Sigmoid colon (tissue), 7 donors: ENCODE data around the gene KDM4F. TPM values are rescaled to one million over a fixed set of nuclear protein-coding genes. Genes with fewer than 3 reads are reported as not detected.

Experiments
- DNase-seq: peaks from one replicate; pipeline ENCODE4 v3.0.0-alpha.2; 2019
- H3K27ac ChIP-seq, 4 donors: fragments of 200-600 bp; sonication (generic); one replicate each; pipeline ENCODE4 v1.5.1; 2016 to 2019; ENCODE audit warnings: mild to moderate bottlenecking in 1 of 4
- H3K27me3 ChIP-seq, 3 donors: fragments of 200-600 bp; sonication (generic); one replicate each; pipeline ENCODE4 v1.5.1; 2019; ENCODE audit warnings: mild to moderate bottlenecking in 1 of 3
- H3K36me3 ChIP-seq, 4 donors: fragments of 200-600 bp; sonication (generic); one replicate each; pipeline ENCODE4 v1.5.1; 2016 to 2019
- H3K4me1 ChIP-seq, 4 donors: fragments of 200-600 bp; sonication (generic); one replicate each; pipeline ENCODE4 v1.5.1; 2017 to 2019
- H3K4me3 ChIP-seq, 4 donors: fragments of 200-600 bp; sonication (generic); one replicate each; pipeline ENCODE4 v1.5.1; 2017 to 2019; ENCODE audit warnings: mild to moderate bottlenecking in 2 of 4, moderate library complexity in 1 of 4
- H3K9me3 ChIP-seq, 4 donors: fragments of 200-600 bp in 3 of 4; sonication (generic) in 3 of 4; one replicate each; pipeline versions ENCODE4 v1.5.1 to v1.6.1; 2013 to 2019
- EP300 ChIP-seq, 4 donors: sonication (generic); formaldehyde crosslinking; IDR thresholded peaks; one replicate each; pipeline ENCODE4 v1.6.1; 2017; ENCODE audit warnings: antibody characterized with exemption in 4 of 4
- POLR2A ChIP-seq, 2 donors: fragments of 450-650 bp; IDR thresholded peaks; one replicate each; pipeline ENCODE4 v1.6.1; 2016; ENCODE audit warnings: antibody characterized with exemption in 2 of 2, mild to moderate bottlenecking in 2 of 2, moderate library complexity in 2 of 2
- POLR2AphosphoS5 ChIP-seq, 4 donors: sonication (generic); formaldehyde crosslinking; IDR thresholded peaks; one replicate each; pipeline ENCODE4 v1.6.1; 2017; ENCODE audit warnings: antibody characterized with exemption in 4 of 4
- WGBS, 2 donors: extraction: QIAGEN DNeasy Blood & Tissue Kit; methylation state at CpG; one replicate each; pipeline ENCODE4 v1.1.7; 2013; 5-methylcytosine and 5-hydroxymethylcytosine counted together
- intact Hi-C: fragments of 100-400 bp; cut with DNase I; formaldehyde crosslinking; loops from one replicate; pipeline ENCODE4 v1.15.1; 2023
- polyA plus RNA-seq, 3 donors: library from polyadenylated mRNA; stranded (reverse); fragments of 200-250 nt; gene quantifications; one replicate each; pipeline ENCODE4 v1.2.3, GENCODE V29; 2013
- total RNA-seq, 4 donors: library from RNA; depleted of rRNA; stranded (reverse); fragments of >200 nt; gene quantifications; one replicate each; pipeline ENCODE4 v1.1.0, GENCODE V29; 2016
- TF ChIP-seq, protein P1 (sequence below), 4 experiments: fragments of 450-650 bp in 3 of 4; fragments of 200-600 bp in 1 of 4; IDR thresholded peaks; one replicate each; pipeline ENCODE4 v1.5.1; 2016 to 2019; ENCODE audit warnings: antibody characterized with exemption in 4 of 4, mild to moderate bottlenecking in 3 of 4, moderate library complexity in 2 of 4
- donor health status: healthy with polysubstance abuse.
- donor health status: Bipolar disorder and iron deficiency.
- donor health status: healthy.

KDM4F gene
- total and polyA plus RNA-seq, 7 donors = not detected

DNA sequence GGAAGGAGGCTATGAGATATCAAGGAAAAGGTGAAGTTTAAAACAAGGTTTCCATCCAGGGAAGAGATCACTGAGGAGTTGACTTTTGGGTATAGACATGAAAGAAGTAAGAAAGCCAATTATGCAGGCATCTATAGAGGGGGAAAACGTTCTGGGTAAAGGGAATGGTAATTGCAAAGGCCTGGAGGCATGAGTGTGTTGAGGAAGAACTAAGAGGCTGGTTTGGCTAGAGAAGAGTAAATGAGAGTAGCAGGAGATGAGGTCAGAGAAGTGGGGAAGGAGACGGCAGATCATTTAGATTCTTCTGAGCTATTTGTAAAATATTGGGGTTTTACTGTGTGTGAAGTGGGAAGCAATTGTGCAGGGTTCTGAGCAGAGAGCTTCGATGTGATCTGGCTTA lies 48.0 kb downstream of the KDM4F start:
- no peak overlapping the region for H3K4me3 ChIP-seq
- 71 to 78% methylated on average over 3 of the region's 3 CpGs for WGBS, 2 donors
- H3K27me3 ChIP-seq = no peaks in the 10 kb centered on the region
- H3K4me1 ChIP-seq = peaks cover 0 to 11% (median 0%) of the 10 kb centered on the region in 4 donors
- DNase-seq = no peak
- no peak overlapping the region for H3K27ac ChIP-seq
- no peaks in the 10 kb centered on the region for H3K36me3 ChIP-seq
- intact Hi-C loops = no loop called here
- H3K9me3 ChIP-seq = no peaks in the 10 kb centered on the region
- TF ChIP-seq POLR2AphosphoS5 (IDR thresholded peaks at IDR 0.05) (no peak), EP300 (IDR thresholded peaks at IDR 0.05) (no peak)

DNA sequence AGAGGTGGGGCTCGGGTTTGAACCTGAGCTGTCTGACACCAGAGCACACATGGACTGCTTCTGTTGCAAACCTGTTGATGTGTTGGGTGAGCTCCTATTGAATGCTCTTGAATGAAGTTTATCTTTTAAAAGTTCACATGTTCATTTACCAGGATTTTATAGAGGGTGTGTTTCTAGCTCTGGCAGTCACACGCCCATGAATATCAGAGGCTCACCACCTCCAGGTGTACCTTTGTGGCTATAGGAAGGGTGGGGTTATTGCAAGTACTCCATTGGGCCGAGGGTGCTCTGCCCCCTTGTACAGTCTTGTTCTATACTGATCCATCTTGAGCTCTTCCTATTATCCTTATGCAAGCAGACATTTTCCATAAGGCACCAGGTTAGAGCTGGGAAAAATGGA lies 49.6 kb downstream of the KDM4F start:
- Histone ChIP-seq H3K27me3 (no peaks in the 10 kb centered on the region), H3K27ac (no peak overlapping the region), H3K4me1 (peaks cover 0 to 3% (median 0%) of the 10 kb centered on the region in 4 donors), H3K4me3 (no peak overlapping the region), H3K9me3 (no peaks in the 10 kb centered on the region), H3K36me3 (no peaks in the 10 kb centered on the region)
- WGBS, 2 donors = 28 to 75% methylated on average over 3 of the region's 3 CpGs
- TF ChIP-seq, protein P1, sequence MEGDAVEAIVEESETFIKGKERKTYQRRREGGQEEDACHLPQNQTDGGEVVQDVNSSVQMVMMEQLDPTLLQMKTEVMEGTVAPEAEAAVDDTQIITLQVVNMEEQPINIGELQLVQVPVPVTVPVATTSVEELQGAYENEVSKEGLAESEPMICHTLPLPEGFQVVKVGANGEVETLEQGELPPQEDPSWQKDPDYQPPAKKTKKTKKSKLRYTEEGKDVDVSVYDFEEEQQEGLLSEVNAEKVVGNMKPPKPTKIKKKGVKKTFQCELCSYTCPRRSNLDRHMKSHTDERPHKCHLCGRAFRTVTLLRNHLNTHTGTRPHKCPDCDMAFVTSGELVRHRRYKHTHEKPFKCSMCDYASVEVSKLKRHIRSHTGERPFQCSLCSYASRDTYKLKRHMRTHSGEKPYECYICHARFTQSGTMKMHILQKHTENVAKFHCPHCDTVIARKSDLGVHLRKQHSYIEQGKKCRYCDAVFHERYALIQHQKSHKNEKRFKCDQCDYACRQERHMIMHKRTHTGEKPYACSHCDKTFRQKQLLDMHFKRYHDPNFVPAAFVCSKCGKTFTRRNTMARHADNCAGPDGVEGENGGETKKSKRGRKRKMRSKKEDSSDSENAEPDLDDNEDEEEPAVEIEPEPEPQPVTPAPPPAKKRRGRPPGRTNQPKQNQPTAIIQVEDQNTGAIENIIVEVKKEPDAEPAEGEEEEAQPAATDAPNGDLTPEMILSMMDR (IDR thresholded peaks at IDR 0.05) = no peak
- TF ChIP-seq POLR2AphosphoS5 (IDR thresholded peaks at IDR 0.05) = no peak
- TF ChIP-seq EP300 (IDR thresholded peaks at IDR 0.05) = no peak
- TF ChIP-seq POLR2A (IDR thresholded peaks at IDR 0.05) = no peak
- intact Hi-C loops = no loop called here
- DNase-seq = no peak

DNA sequence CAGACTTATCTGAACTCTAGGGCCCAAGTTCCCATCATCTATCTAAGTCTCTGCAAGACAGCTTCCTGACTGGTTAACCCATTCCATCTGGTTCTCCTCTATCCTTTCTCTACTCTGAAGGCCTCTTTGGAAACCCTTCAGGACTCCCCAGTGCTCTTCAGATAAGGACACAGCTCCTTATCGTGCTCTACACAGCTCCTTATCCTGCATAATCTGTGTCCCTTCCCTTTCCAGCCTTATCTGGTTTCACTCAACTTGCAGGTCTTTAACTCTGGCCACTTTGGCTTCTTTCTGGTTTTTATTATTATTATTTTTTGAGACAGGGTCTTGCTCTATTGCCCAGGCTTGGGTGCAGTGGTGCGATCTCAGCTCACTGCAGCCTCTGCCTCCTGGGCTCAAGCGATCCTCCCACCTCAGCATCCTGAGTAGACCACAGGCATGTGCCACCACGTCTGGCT lies 51.0 kb downstream of the KDM4F start:
- intact Hi-C loops = no loop called here
- TF ChIP-seq POLR2A (IDR thresholded peaks at IDR 0.05) = no peak
- TF ChIP-seq, protein P1 (IDR thresholded peaks at IDR 0.05) = no peak

More for the DNA sequence above, 51.0 kb downstream of the KDM4F start:
- H3K9me3 ChIP-seq = no peaks in the 10 kb centered on the region
- H3K4me1 ChIP-seq = peaks cover 0 to 3% (median 0%) of the 10 kb centered on the region in 4 donors
- H3K4me3 ChIP-seq = no peak overlapping the region
- no peaks in the 10 kb centered on the region for H3K27me3 ChIP-seq
- WGBS, 2 donors = 72 to 94% methylated on average over 4 of the region's 4 CpGs
- H3K27ac ChIP-seq = no peak overlapping the region
- no peak for DNase-seq
- no peaks in the 10 kb centered on the region for H3K36me3 ChIP-seq

Other genes starting within 250 kb of the KDM4F start
- gene CWC15, start 75.9 kb upstream of the KDM4F start, total RNA-seq = 10 to 100 TPM; 39.8 to 69.9 (median 47.3) TPM
- 10 to 100 TPM; 42.0 to 51.1 (median 48.3) TPM for gene CWC15, start 75.9 kb upstream of the KDM4F start, polyA plus RNA-seq
- gene KDM4D, start 75.7 kb upstream of the KDM4F start, total RNA-seq = under 1 TPM in 3 of 4 donors, not detected in 1; 0.33 to 0.55 (median 0.36) TPM
- gene KDM4D, start 75.7 kb upstream of the KDM4F start, polyA plus RNA-seq = under 1 TPM in 2 of 3 donors, not detected in 1; 0.55 to 0.60 TPM
- not detected for gene KDM4E, start 24.2 kb upstream of the KDM4F start, total RNA-seq
- gene KDM4E, start 24.2 kb upstream of the KDM4F start, polyA plus RNA-seq = not detected
- gene SRSF8, start 17.5 kb downstream of the KDM4F start, total RNA-seq = 10 to 100 TPM; 15.0 to 30.4 (median 25.2) TPM
- gene SRSF8, start 17.5 kb downstream of the KDM4F start, polyA plus RNA-seq = 10 to 100 TPM; 34.6 to 54.7 (median 37.2) TPM
- 10 to 100 TPM; 18.1 to 31.4 (median 21.0) TPM for gene ENDOD1, start 40.4 kb downstream of the KDM4F start, total RNA-seq
- 10 to 100 TPM in 1 of 3 donors, 1 to 10 TPM in 2; 7.8 to 26.5 (median 8.3) TPM for gene ENDOD1, start 40.4 kb downstream of the KDM4F start, polyA plus RNA-seq
- 10 to 100 TPM in 3 of 4 donors, 1 to 10 TPM in 1; 8.7 to 20.8 (median 16.6) TPM for gene SESN3, start 181.8 kb downstream of the KDM4F start, total RNA-seq
- 1 to 10 TPM; 2.1 to 6.4 (median 3.6) TPM for gene SESN3, start 181.8 kb downstream of the KDM4F start, polyA plus RNA-seq